KG1 (cell line): ENCODE data around the gene SNAP25.

Experiments used
- DNase-seq: peaks from one replicate; lab custom pipeline; 2025; lab: John Stamatoyannopoulos, UW

Gene SNAP25

GRCh38 chr20:10263385-10264165 is 44.9 kb downstream of the SNAP25 start:
- DNase-seq: no peak

GRCh38 chr20:10264166-10264558 is 45.5 kb downstream of the SNAP25 start:
- DNase-seq: no peak

GRCh38 chr20:10268636-10269035 is 50.0 kb downstream of the SNAP25 start:
- DNase-seq: no peak

GRCh38 chr20:10270630-10271029 is 52.0 kb downstream of the SNAP25 start:
- DNase-seq: no peak

GRCh38 chr20:10271494-10272219 is 53.0 kb downstream of the SNAP25 start:
- DNase-seq: no peak

GRCh38 chr20:10276878-10277580 is 58.4 kb downstream of the SNAP25 start:
- DNase-seq: no peak

- no peak for DNase-seq
These were observed 59.0 kb downstream of the SNAP25 start for GRCh38 chr20:10277616-10278015.

GRCh38 chr20:10278412-10278811 is 59.8 kb downstream of the SNAP25 start:
- no peak for DNase-seq

GRCh38 chr20:10280018-10280908 is 61.6 kb downstream of the SNAP25 start:
- no peak for DNase-seq

GRCh38 chr20:10281911-10282310 is 63.3 kb downstream of the SNAP25 start:
- no peak for DNase-seq

GRCh38 chr20:10282979-10283456 is 64.4 kb downstream of the SNAP25 start:
- no peak for DNase-seq

GRCh38 chr20:10286356-10286755 is 67.7 kb downstream of the SNAP25 start:
- no peak for DNase-seq

GRCh38 chr20:10288421-10288820 is 69.8 kb downstream of the SNAP25 start:
- no peak for DNase-seq

- no peak for DNase-seq
These were observed 70.5 kb downstream of the SNAP25 start for GRCh38 chr20:10288954-10289646.

- no peak for DNase-seq
These were observed 73.1 kb downstream of the SNAP25 start for GRCh38 chr20:10291568-10292248.

GRCh38 chr20:10297223-10297622 is 78.6 kb downstream of the SNAP25 start:
- DNase-seq: no peak

- no peak for DNase-seq
These were observed 79.1 kb downstream of the SNAP25 start for GRCh38 chr20:10297684-10298240.

- no peak for DNase-seq
These were observed 82.2 kb downstream of the SNAP25 start for GRCh38 chr20:10300582-10301446.

GRCh38 chr20:10303852-10304251 is 85.2 kb downstream of the SNAP25 start:
- no peak for DNase-seq
